AG04449 (cell line): ENCODE measurements around the gene TMEM87B.

Experiments used
- CTCF ChIA-PET: fragments of 350-600 bp; formaldehyde crosslinking; extraction: SDS; loops from one replicate; lab custom pipeline; 2021; ENCODE audit warnings: antibody characterized with exemption; lab: Yijun Ruan, JAX
- POLR2A ChIA-PET: fragments of 400-600, 350-600 bp; formaldehyde crosslinking; extraction: SDS; loops from one replicate; lab custom pipeline; 2020; ENCODE audit warnings: antibody characterized with exemption, inconsistent platforms; lab: Yijun Ruan, JAX
- DNase-seq: peaks from one replicate; pipeline ENCODE4 v3.0.0-alpha.2; 2010; ENCODE audit warnings: low read depth, low spot score
- H3K4me3 ChIP-seq: 2 replicates; pipeline ENCODE4 v1.5.1; 2011; ENCODE audit warnings: low read depth, mild to moderate bottlenecking, control low read depth, low read length
- CTCF ChIP-seq: IDR thresholded peaks from one replicate; pipeline ENCODE4 v1.5.1; 2011; ENCODE audit warnings: mild to moderate bottlenecking, moderate library complexity, low read length, control low read depth, inconsistent platforms; ENCODE audit not compliant: insufficient read depth; ENCODE audit errors: missing control alignments

Gene TMEM87B

GRCh38 chr2:112021781-112022231 lies 33.3 kb upstream of the TMEM87B start:
- H3K4me3 ChIP-seq, result no peak overlapping the region
- DNase-seq, result no peak
- TF ChIP-seq CTCF, result no peak
- ChIA-PET POLR2A (no interaction called here), CTCF (no interaction called here)

- DNase-seq, result no peak
- CTCF ChIA-PET, result no interaction called here
- no peak overlapping the region for H3K4me3 ChIP-seq
- POLR2A ChIA-PET, result no interaction called here
- TF ChIP-seq CTCF, result no peak
Observed at GRCh38 chr2:112023707-112024106, 31.4 kb upstream of the TMEM87B start.

- POLR2A ChIA-PET, result no interaction called here
- CTCF ChIA-PET, result no interaction called here
- H3K4me3 ChIP-seq, result no peak overlapping the region
- no peak for TF ChIP-seq CTCF
- DNase-seq, result no peak
Observed at GRCh38 chr2:112024231-112024630, 30.8 kb upstream of the TMEM87B start.

- TF ChIP-seq CTCF, result no peak
- ChIA-PET CTCF (no interaction called here), POLR2A (no interaction called here)
- DNase-seq, result no peak
- H3K4me3 ChIP-seq, result no peak overlapping the region
Observed at GRCh38 chr2:112024896-112025491, 30.1 kb upstream of the TMEM87B start.

- ChIA-PET POLR2A (no interaction called here), CTCF (no interaction called here)
- no peak overlapping the region for H3K4me3 ChIP-seq
- no peak for TF ChIP-seq CTCF
- no peak for DNase-seq
Observed at GRCh38 chr2:112026509-112026908, 28.6 kb upstream of the TMEM87B start.

GRCh38 chr2:112027767-112028166 lies 27.3 kb upstream of the TMEM87B start:
- no peak overlapping the region for H3K4me3 ChIP-seq
- TF ChIP-seq CTCF, result no peak
- ChIA-PET CTCF (no interaction called here), POLR2A (no interaction called here)
- DNase-seq, result no peak
